NCI-H2107 treated with DMSO at 0.1 percent for 48 hours (cell line): Measurements from ENCODE around the gene CTAGE8.
"Not testable (repeated sequence)": the region's sequence is repeated elsewhere in the genome, so short reads cannot be mapped to it uniquely, and the experiment has no call there.

Source experiments
- DNase-seq: peaks from one replicate; lab custom pipeline; 2025; ENCODE audit not compliant: unreplicated experiment; lab: John Stamatoyannopoulos, UW

Gene CTAGE8, protein sequence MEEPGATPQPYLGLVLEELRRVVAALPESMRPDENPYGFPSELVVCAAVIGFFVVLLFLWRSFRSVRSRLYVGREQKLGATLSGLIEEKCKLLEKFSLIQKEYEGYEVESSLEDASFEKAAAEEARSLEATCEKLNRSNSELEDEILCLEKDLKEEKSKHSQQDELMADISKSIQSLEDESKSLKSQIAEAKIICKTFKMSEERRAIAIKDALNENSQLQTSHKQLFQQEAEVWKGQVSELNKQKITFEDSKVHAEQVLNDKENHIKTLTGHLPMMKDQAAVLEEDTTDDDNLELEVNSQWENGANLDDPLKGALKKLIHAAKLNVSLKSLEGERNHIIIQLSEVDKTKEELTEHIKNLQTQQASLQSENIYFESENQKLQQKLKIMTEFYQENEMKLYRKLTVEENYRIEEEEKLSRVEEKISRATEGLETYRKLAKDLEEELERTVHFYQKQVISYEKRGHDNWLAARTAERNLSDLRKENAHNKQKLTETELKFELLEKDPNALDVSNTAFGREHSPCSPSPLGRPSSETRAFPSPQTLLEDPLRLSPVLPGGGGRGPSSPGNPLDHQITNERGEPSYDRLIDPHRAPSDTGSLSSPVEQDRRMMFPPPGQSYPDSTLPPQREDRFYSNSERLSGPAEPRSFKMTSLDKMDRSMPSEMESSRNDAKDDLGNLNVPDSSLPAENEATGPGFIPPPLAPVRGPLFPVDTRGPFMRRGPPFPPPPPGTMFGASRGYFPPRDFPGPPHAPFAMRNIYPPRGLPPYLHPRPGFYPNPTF

GRCh38 chr7:144269188-144269587, at the start of gene CTAGE8:
CTAGE8 (minus strand) TSS chr7:144269288; CDS start chr7:144269250, 38 bp downstream.
- not testable (repeated sequence) for DNase-seq

- DNase-seq = not testable (repeated sequence)
Measured at GRCh38 chr7:144317537-144317936, 48.4 kb upstream of the CTAGE8 start.

GRCh38 chr7:144311872-144312469, 42.9 kb upstream of the CTAGE8 start, which contains the start of gene OR2A1:
OR2A1 (plus strand) TSS chr7:144312419; CDS start chr7:144318125, 5,706 bp downstream.
- DNase-seq = not testable (repeated sequence)

- not testable (repeated sequence) for DNase-seq
Measured at GRCh38 chr7:144311218-144311617, 42.1 kb upstream of the CTAGE8 start.

GRCh38 chr7:144309702-144310101, 40.6 kb upstream of the CTAGE8 start:
- DNase-seq = not testable (repeated sequence)

GRCh38 chr7:144305156-144305555, 36.1 kb upstream of the CTAGE8 start:
- not testable (repeated sequence) for DNase-seq

- DNase-seq = not testable (repeated sequence)
Measured at GRCh38 chr7:144303607-144304006, 34.5 kb upstream of the CTAGE8 start.

DNA sequence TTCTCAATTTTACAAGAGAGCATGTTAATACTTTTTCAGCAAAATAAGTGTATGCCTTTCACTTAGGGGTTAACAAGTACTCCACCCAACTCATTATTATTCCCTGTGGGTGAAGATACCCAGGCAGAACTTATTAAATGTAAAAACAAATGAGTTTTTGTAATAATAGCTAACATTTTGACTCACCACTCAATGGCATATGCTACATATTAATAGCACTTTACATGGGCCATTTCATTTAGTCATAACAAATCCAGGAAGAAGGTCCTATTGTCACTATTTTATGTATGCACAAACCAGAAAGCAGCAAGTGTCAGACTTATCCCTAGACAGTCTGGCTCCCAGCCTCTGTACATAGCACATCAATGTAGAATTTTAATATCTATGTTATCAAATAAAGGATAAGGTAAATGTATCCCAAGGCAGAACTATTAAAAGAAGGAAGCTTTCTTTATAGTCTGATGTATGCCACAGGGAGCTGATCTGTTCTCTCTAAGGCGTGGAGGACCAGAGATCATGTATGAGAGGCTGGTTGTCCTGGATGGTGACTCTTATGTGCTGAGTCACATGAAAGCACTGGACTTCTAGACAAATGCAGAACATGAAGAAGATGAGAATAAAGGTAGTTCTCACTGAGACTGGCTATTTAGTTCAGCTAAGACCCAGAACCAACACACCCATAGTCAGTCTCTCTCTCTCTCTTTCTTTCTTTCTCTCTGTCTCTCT, 33.7 kb upstream of the CTAGE8 start:
- DNase-seq = not testable (repeated sequence)

- not testable (repeated sequence) for DNase-seq
Measured at GRCh38 chr7:144293794-144294499, 24.9 kb upstream of the CTAGE8 start.

DNA sequence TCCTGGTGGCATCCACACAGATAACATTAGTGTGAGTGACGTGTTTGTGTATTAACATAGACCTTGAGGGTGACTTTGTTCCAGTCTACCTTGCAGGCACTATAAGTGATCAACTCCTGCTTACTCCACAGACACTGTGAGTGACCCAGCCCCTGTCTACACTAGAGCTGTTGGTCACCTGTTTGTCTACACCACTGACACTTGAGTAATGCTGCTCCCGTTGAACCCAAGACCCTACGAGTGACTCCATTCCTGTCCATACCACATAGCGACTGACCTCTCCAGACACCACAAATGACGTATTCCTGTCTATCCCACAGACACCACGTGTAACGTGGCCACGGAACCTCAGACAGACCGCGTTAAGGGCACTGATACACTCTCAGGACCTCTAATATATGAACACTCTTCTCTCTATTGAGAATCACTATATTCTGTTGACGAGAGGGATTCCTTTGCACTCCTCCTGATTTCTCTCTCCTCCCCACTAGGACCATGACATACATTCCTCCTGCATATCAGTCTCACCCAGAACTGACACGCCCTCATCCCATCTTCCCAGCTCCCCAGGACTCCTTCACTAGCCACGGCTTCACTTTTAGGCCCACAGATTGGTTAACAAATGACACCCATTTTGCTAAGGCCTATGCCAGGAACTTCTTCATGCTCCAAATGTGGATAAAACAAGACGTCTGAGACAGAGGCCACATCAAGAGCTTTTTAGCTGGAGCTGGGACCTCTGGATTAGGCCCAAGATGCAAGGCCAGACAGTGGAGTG, 23.5 kb upstream of the CTAGE8 start:
- DNase-seq = not testable (repeated sequence)

DNA sequence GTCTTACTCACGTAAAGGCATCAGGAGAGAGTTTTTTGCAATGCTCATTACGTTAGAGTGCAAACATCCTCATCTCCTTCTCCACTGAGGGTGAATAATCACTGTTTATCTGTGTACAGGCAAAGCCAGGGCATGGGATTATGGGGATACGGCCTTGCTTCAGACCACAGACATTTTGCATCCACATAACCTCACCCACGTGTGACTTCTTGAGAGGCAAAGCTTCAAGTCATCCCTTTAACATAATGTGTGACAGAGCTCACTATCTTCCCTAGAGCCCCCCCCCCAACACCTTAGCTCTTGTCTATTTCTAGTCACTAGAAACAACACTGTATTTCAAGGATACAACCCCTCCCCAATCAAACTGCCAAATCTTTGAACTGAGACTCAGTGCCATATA, 22.5 kb upstream of the CTAGE8 start:
- not testable (repeated sequence) for DNase-seq

- not testable (repeated sequence) for DNase-seq
Measured at GRCh38 chr7:144287171-144287784, 18.2 kb upstream of the CTAGE8 start.

DNA sequence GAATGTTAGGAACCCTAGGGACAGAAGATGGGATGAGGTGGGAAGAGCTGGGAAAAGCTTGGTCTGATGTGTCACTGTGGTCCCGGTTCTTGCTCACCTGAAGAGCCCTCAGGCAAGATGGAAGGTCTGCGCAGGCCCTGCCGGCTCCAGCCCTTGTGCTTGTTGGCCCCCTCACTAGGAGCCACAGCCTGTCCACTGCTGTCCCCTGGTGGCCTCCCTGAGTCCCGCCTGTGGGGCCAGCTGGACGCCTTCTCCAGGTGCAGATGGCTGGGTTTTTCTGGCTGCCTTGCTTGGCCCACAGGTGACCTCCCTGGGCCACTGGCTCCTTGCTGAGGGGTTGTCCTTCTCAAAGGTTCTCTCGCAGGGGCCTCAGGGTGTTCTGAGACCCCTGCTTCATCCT, 14.6 kb upstream of the CTAGE8 start:
- DNase-seq = not testable (repeated sequence)

GRCh38 chr7:144282490-144282889, 13.4 kb upstream of the CTAGE8 start:
- DNase-seq = not testable (repeated sequence)

- not testable (repeated sequence) for DNase-seq
Measured at GRCh38 chr7:144281981-144282380, 12.9 kb upstream of the CTAGE8 start.

GRCh38 chr7:144280010-144280409, 10.9 kb upstream of the CTAGE8 start:
- DNase-seq = not testable (repeated sequence)

DNA sequence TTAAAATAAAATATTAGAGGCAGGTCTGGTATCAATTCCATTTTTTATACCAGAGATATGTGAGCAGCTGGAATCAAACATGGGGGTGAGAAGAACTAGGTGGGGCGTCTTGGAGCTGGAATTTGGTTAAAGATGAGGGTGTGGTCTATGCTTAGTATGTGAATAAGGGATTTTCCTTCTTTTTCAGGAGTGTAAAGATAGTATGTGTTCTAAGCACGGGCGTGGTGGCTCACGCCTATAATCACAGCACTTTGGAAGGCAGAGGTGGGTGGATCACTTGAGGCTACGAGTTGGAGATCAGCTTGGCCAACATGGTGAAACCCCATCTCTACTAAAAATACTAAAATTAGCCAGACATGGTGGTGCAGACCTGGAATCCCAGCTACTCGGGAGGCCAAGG, 6.2 kb upstream of the CTAGE8 start:
- not testable (repeated sequence) for DNase-seq

GRCh38 chr7:144264692-144265091, 4.4 kb downstream of the CTAGE8 start, which contains the start of gene OR2A7:
OR2A7 (minus strand) TSS chr7:144264792; CDS start chr7:144259628, 5,164 bp downstream.
- DNase-seq = not testable (repeated sequence)

GRCh38 chr7:144262128-144262527, 7.0 kb downstream of the CTAGE8 start:
- DNase-seq = not testable (repeated sequence)
